Nephron (organoid): ENCODE data around the gene OLIG2.
A peak's percentile ranks its signal among the peaks of the same experiment; 100 is the strongest.

Experiments
- H3K27ac Mint-ChIP-seq, 3 experiments: 2 replicates each; pipeline ENCODE4 v1.8.0; 2020; ENCODE audit warnings: mixed read lengths in 3 of 3, mild to moderate bottlenecking in 2 of 3, moderate library complexity in 1 of 3
- H3K27me3 Mint-ChIP-seq: 2 replicates; pipeline ENCODE4 v1.8.0; 2021; ENCODE audit warnings: low read depth, mild to moderate bottlenecking, moderate library complexity, mixed read lengths
- H3K36me3 Mint-ChIP-seq: 2 replicates; pipeline ENCODE4 v1.8.0; 2020; ENCODE audit warnings: low read depth, mixed read lengths
- H3K4me1 Mint-ChIP-seq: 2 replicates; pipeline ENCODE4 v1.8.0; 2020; ENCODE audit warnings: mixed read lengths
- H3K4me3 Mint-ChIP-seq, 3 experiments: 2 replicates each; pipeline ENCODE4 v1.8.0; 2020; ENCODE audit warnings: mild to moderate bottlenecking in 3 of 3, mixed read lengths in 3 of 3, moderate library complexity in 2 of 3
- H3K9me3 Mint-ChIP-seq: 2 replicates; pipeline ENCODE4 v1.8.0; 2020; ENCODE audit warnings: mixed read lengths
- TF ChIP-seq, protein P1 (sequence below), 3 experiments: fragments of 200-600 bp; sonication (generic); IDR thresholded peaks; one replicate each; pipeline ENCODE4 v1.5.0; 2021; ENCODE audit warnings: antibody characterized with exemption in 3 of 3; ENCODE audit not compliant: unreplicated experiment in 3 of 3

Gene OLIG2

GRCh38 chr21:33021150-33021549 is 4.6 kb upstream of the OLIG2 start:
- H3K27me3 Mint-ChIP-seq, result peaks cover 99% of the 10 kb centered on the region
- peaks cover 26% of the 10 kb centered on the region for H3K4me1 Mint-ChIP-seq
- H3K9me3 Mint-ChIP-seq, result peaks cover 2% of the 10 kb centered on the region
- no peaks in the 10 kb centered on the region for H3K36me3 Mint-ChIP-seq
- H3K4me3 Mint-ChIP-seq, result no peak overlapping the region
- no peak overlapping the region for H3K27ac Mint-ChIP-seq
- TF ChIP-seq, protein P1, sequence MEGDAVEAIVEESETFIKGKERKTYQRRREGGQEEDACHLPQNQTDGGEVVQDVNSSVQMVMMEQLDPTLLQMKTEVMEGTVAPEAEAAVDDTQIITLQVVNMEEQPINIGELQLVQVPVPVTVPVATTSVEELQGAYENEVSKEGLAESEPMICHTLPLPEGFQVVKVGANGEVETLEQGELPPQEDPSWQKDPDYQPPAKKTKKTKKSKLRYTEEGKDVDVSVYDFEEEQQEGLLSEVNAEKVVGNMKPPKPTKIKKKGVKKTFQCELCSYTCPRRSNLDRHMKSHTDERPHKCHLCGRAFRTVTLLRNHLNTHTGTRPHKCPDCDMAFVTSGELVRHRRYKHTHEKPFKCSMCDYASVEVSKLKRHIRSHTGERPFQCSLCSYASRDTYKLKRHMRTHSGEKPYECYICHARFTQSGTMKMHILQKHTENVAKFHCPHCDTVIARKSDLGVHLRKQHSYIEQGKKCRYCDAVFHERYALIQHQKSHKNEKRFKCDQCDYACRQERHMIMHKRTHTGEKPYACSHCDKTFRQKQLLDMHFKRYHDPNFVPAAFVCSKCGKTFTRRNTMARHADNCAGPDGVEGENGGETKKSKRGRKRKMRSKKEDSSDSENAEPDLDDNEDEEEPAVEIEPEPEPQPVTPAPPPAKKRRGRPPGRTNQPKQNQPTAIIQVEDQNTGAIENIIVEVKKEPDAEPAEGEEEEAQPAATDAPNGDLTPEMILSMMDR (IDR thresholded peaks at IDR 0.05; ENCODE audit: unreplicated experiment in 3 of 3), result no peak

- no peak overlapping the region for H3K4me3 Mint-ChIP-seq
- H3K36me3 Mint-ChIP-seq, result no peaks in the 10 kb centered on the region
- H3K9me3 Mint-ChIP-seq, result peaks cover 2% of the 10 kb centered on the region
- H3K27me3 Mint-ChIP-seq, result peaks cover 99% of the 10 kb centered on the region
- TF ChIP-seq, protein P1 (IDR thresholded peaks at IDR 0.05; ENCODE audit: unreplicated experiment in 3 of 3), result no peak
- H3K27ac Mint-ChIP-seq, result no peak overlapping the region
- H3K4me1 Mint-ChIP-seq, result peaks cover 28% of the 10 kb centered on the region
These were observed 4.1 kb upstream of the OLIG2 start for GRCh38 chr21:33021667-33022066.

GRCh38 chr21:33022489-33022827 is 3.3 kb upstream of the OLIG2 start:
- Mint-ChIP-seq H3K36me3 (no peaks in the 10 kb centered on the region), H3K4me3 (peak overlapping the region; percentile 15 to 72 (median 61)), H3K27me3 (peaks cover 97% of the 10 kb centered on the region), H3K4me1 (peaks cover 28% of the 10 kb centered on the region), H3K27ac (no peak overlapping the region), H3K9me3 (peaks cover 2% of the 10 kb centered on the region)
- TF ChIP-seq, protein P1 (IDR thresholded peaks at IDR 0.05; ENCODE audit: unreplicated experiment in 3 of 3), result no peak

GRCh38 chr21:33022828-33023573 is 2.7 kb upstream of the OLIG2 start:
- peaks cover 95% of the 10 kb centered on the region for H3K27me3 Mint-ChIP-seq
- peaks cover 28% of the 10 kb centered on the region for H3K4me1 Mint-ChIP-seq
- peak overlapping the region; percentile 15 to 72 (median 61) for H3K4me3 Mint-ChIP-seq
- no peaks in the 10 kb centered on the region for H3K36me3 Mint-ChIP-seq
- no peak overlapping the region for H3K27ac Mint-ChIP-seq
- TF ChIP-seq, protein P1 (IDR thresholded peaks at IDR 0.05; ENCODE audit: unreplicated experiment in 3 of 3), result no peak
- H3K9me3 Mint-ChIP-seq, result peaks cover 2% of the 10 kb centered on the region

DNA sequence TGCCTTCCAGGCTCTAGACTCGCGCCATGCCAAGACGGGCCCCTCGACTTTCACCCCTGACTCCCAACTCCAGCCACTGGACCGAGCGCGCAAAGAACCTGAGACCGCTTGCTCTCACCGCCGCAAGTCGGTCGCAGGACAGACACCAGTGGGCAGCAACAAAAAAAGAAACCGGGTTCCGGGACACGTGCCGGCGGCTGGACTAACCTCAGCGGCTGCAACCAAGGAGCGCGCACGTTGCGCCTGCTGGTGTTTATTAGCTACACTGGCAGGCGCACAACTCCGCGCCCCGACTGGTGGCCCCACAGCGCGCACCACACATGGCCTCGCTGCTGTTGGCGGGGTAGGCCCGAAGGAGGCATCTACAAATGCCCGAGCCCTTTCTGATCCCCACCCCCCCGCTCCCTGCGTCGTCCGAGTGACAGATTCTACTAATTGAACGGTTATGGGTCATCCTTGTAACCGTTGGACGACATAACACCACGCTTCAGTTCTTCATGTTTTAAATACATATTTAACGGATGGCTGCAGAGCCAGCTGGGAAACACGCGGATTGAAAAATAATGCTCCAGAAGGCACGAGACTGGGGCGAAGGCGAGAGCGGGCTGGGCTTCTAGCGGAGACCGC is 2.0 kb upstream of the OLIG2 start:
- Mint-ChIP-seq H3K9me3 (peaks cover 2% of the 10 kb centered on the region), H3K27ac (no peak overlapping the region)

More for the DNA sequence above, 2.0 kb upstream of the OLIG2 start:
- TF ChIP-seq, protein P1 (IDR thresholded peaks at IDR 0.05; ENCODE audit: unreplicated experiment in 3 of 3), result no peak
- H3K27me3 Mint-ChIP-seq, result peaks cover 95% of the 10 kb centered on the region
- no peaks in the 10 kb centered on the region for H3K36me3 Mint-ChIP-seq
- H3K4me3 Mint-ChIP-seq, result peak overlapping the region in 2 of 3 experiments; percentile 17 to 40
- H3K4me1 Mint-ChIP-seq, result peaks cover 28% of the 10 kb centered on the region
